ENCODE results near the gene DENND1A. TPM values are rescaled to one million over a fixed set of nuclear protein-coding genes. Genes with fewer than 3 reads are reported as not detected.
A peak's percentile ranks its signal among the peaks of the same experiment; 100 is the strongest.

The DENND1A gene
- total and polyA plus RNA-seq, 2 of the 13 experiments (the other 11 are each of a cell fraction or from before 2014, with no cell fraction given): 14.8 to 30.1 TPM

GRCh38 chr9:123470121-123470782 lies 459.7 kb downstream of the DENND1A start (continued):
- no peak for TF ChIP-seq PLSCR1 (CRISPR knock-in tag; IDR thresholded peaks at IDR 0.05; ENCODE audit: borderline replicate concordance)
- TF ChIP-seq ZFP90 (CRISPR knock-in tag; IDR thresholded peaks at IDR 0.05; ENCODE audit: borderline replicate concordance): no peak
- no peak for TF ChIP-seq KLF13 (CRISPR knock-in tag; IDR thresholded peaks at IDR 0.05)
- no peak for TF ChIP-seq GTF3A (CRISPR knock-in tag; conservative IDR thresholded peaks at IDR 0.05)
- no peak for TF ChIP-seq SP2 (CRISPR knock-in tag; IDR thresholded peaks at IDR 0.05)
- no peak for TF ChIP-seq ZNF720 (CRISPR knock-in tag; IDR thresholded peaks at IDR 0.05)
- no peak for TF ChIP-seq NCOA1 (CRISPR knock-in tag; IDR thresholded peaks at IDR 0.05)
- no peak for TF ChIP-seq ZIK1 (CRISPR knock-in tag; IDR thresholded peaks at IDR 0.05; ENCODE audit: borderline replicate concordance, low read depth)
- TF ChIP-seq KLF9 (CRISPR knock-in tag; IDR thresholded peaks at IDR 0.05; ENCODE audit: low read depth): no peak
- TF ChIP-seq RARA (CRISPR knock-in tag; IDR thresholded peaks at IDR 0.05): peak; percentile 60
- TF ChIP-seq MLLT10 (CRISPR knock-in tag; IDR thresholded peaks at IDR 0.05): no peak
- TF ChIP-seq TOE1 (CRISPR knock-in tag; IDR thresholded peaks at IDR 0.05): no peak
- 0 out of 2 replicates have a peak, but pooled peaks have one; percentile 27 for TF ChIP-seq DMTF1 (CRISPR knock-in tag; IDR thresholded peaks at IDR 0.05)
- no peak for TF ChIP-seq PCBP1 (IDR thresholded peaks at IDR 0.05; ENCODE audit: borderline replicate concordance, low read depth, low read length)
- TF ChIP-seq TRIM24 (CRISPR knock-in tag; IDR thresholded peaks at IDR 0.05): peak; percentile 84
- TF ChIP-seq MEIS2 (CRISPR knock-in tag; IDR thresholded peaks at IDR 0.05): peak; percentile 75
- peak; percentile 30; the same call in 1 of the 2 replicates for TF ChIP-seq ZNF264 (CRISPR knock-in tag; IDR thresholded peaks at IDR 0.05)
- TF ChIP-seq NR2C2 (CRISPR knock-in tag; IDR thresholded peaks at IDR 0.05; ENCODE audit: borderline replicate concordance): peak; percentile 73; the same call in 1 of the 2 replicates
- TF ChIP-seq ZFP36L1 (CRISPR knock-in tag; IDR thresholded peaks at IDR 0.05): no peak
- TF ChIP-seq ZNF670 (CRISPR knock-in tag; IDR thresholded peaks at IDR 0.05; ENCODE audit: borderline replicate concordance): no peak
- peak; percentile 89 for TF ChIP-seq PAXIP1 (CRISPR knock-in tag; conservative IDR thresholded peaks at IDR 0.05)
- TF ChIP-seq ELF3 (CRISPR knock-in tag; IDR thresholded peaks at IDR 0.05): peak; percentile 97
- no peak for TF ChIP-seq ZNF354B (CRISPR knock-in tag; IDR thresholded peaks at IDR 0.05)
- TF ChIP-seq MXI1 (IDR thresholded peaks at IDR 0.05; ENCODE audit: borderline replicate concordance, low read depth, low read length): peak; percentile 89; the same call in 2 of the 3 replicates
